ENCODE measurements around the gene LRRC4C. TPM values are rescaled to one million over a fixed set of nuclear protein-coding genes. Genes with fewer than 3 reads are reported as not detected.

The LRRC4C gene
- total and polyA plus RNA-seq, 10 of the 15 experiments (the other 5 are each of a cell fraction or from before 2014, with no cell fraction given), result 1.5 TPM; not detected in 9

- 22% methylated on average over 3 of the region's 3 CpGs for WGBS (ENCODE audit: insufficient coverage, insufficient replicate concordance, low lambda C conversion rate, missing lambda C conversion rate)
- H3K4me1 ChIP-seq (ENCODE audit: control insufficient read depth, insufficient read depth, low read length), result no peaks in the 10 kb centered on the region
- H3K79me2 ChIP-seq (ENCODE audit: control insufficient read depth, insufficient read depth, low read length), result no peaks in the 10 kb centered on the region
- DNase-seq (ENCODE audit: low read depth, low spot score), result no peak
- H3K4me2 ChIP-seq (ENCODE audit: control insufficient read depth, insufficient read depth), result no peak overlapping the region
- ChIA-PET RAD21 (ENCODE audit: unreplicated experiment) (no interaction called here), CTCF (interaction anchor here (0.6 kb wide), 1 partner anchor 126 kb away, joined by 3 read pairs; no protein-coding TSS in a partner anchor), SMC1A (ENCODE audit: uncharacterized antibody, unreplicated experiment) (interaction anchor here (0.7 kb wide), 1 partner anchor 298 kb away, joined by 4 read pairs; no protein-coding TSS in a partner anchor), POLR2A (no interaction called here)
- H3K36me3 ChIP-seq (ENCODE audit: control insufficient read depth in 2 of 2, insufficient read depth in 2 of 2, low read length in 1 of 2), result no peaks in the 10 kb centered on the region
- in situ Hi-C loops (cut with MboI) (no loop called here), intact Hi-C loops (cut with micrococcal nuclease; ENCODE audit: unreplicated experiment) (no loop called here)
- H3K27me3 ChIP-seq (replicated peaks in 1 of 2; ENCODE audit: control insufficient read depth in 2 of 2, insufficient read depth in 2 of 2, low read length in 1 of 2), result no peaks in the 10 kb centered on the region
- no peak overlapping the region for H3K4me3 ChIP-seq
- no TSS peak for BruUV-seq (replicated peaks)
- H2AFZ ChIP-seq (ENCODE audit: control insufficient read depth, low read depth, low read length), result no peak overlapping the region
- no peak for ATAC-seq
- no peak overlapping the region for H3K27ac ChIP-seq (ENCODE audit: control insufficient read depth, insufficient read depth)
- no peaks in the 10 kb centered on the region for H4K20me1 ChIP-seq (ENCODE audit: control insufficient read depth, insufficient read depth)
- no peak overlapping the region for H3K9ac ChIP-seq (ENCODE audit: control insufficient read depth, insufficient read depth, low read length)
- no peaks in the 10 kb centered on the region for H3K9me3 ChIP-seq (replicated peaks; ENCODE audit: control insufficient read depth, insufficient read depth, low read length)
- FAIRE-seq, result no peak
- TF ChIP-seq NKRF (conservative IDR thresholded peaks at IDR 0.05) (no peak), HDAC6 (IDR thresholded peaks at IDR 0.05; ENCODE audit: unreplicated experiment) (no peak), TCF12 (IDR thresholded peaks at IDR 0.05; ENCODE audit: low read depth, low read length) (no peak), POU2F2 (IDR thresholded peaks at IDR 0.05; ENCODE audit: borderline replicate concordance, low read depth, low read length) (no peak), IKZF1 (conservative IDR thresholded peaks at IDR 0.05) (no peak), ATF7 (IDR thresholded peaks at IDR 0.05; ENCODE audit: low read depth) (no peak), CTCF (IDR thresholded peaks at IDR 0.05 in 2 of 3, conservative IDR thresholded peaks at IDR 0.05 in 1 of 3; ENCODE audit: control insufficient read depth in 2 of 3, extremely low read depth in 1 of 3, insufficient read depth in 1 of 3, low read depth in 3 of 3, low read length in 3 of 3) (no peak), LARP7 (IDR thresholded peaks at IDR 0.05) (no peak), SKIL (IDR thresholded peaks at IDR 0.05; ENCODE audit: low read depth, poor library complexity, severe bottlenecking) (no peak), MLLT1 (IDR thresholded peaks at IDR 0.05) (no peak), TARDBP (IDR thresholded peaks at IDR 0.05; ENCODE audit: borderline replicate concordance) (no peak), SMAD5 (IDR thresholded peaks at IDR 0.05; ENCODE audit: low read depth) (no peak), RELA (IDR thresholded peaks at IDR 0.05; ENCODE audit: borderline replicate concordance, partially characterized antibody) (no peak), RFX5 (IDR thresholded peaks at IDR 0.05; ENCODE audit: low read depth, low read length) (no peak), RAD21 (IDR thresholded peaks at IDR 0.05; ENCODE audit: insufficient read depth, low read depth, low read length) (no peak)
Measured at GRCh38 chr11:40274017-40274416, 1185.4 kb downstream of the LRRC4C start.
